ENCODE results near the gene UGCG. TPM values are rescaled to one million over a fixed set of nuclear protein-coding genes. Genes with fewer than 3 reads are reported as not detected.
"Not testable (repeated sequence)": the region's sequence is repeated elsewhere in the genome, so short reads cannot be mapped to it uniquely, and the experiment has no call there.

Gene UGCG
- total RNA-seq, 4 donors from 2014 or later, result 12.3 to 75.1 (median 34.5) TPM

GRCh38 chr9:111945216-111945615 lies 48.6 kb downstream of the UGCG start:
- H3K36me3 ChIP-seq, result no peaks in the 10 kb centered on the region
- no peak overlapping the region for H3K27ac ChIP-seq
- H3K9me3 ChIP-seq, result no peaks in the 10 kb centered on the region
- DNase-seq, result no peak
- H3K4me1 ChIP-seq, result no peaks in the 10 kb centered on the region
- no peaks in the 10 kb centered on the region for H3K27me3 ChIP-seq
- intact Hi-C loops (cut with DNase I; ENCODE audit: low total_unique reads), result no loop called here
- TF ChIP-seq, protein P1, sequence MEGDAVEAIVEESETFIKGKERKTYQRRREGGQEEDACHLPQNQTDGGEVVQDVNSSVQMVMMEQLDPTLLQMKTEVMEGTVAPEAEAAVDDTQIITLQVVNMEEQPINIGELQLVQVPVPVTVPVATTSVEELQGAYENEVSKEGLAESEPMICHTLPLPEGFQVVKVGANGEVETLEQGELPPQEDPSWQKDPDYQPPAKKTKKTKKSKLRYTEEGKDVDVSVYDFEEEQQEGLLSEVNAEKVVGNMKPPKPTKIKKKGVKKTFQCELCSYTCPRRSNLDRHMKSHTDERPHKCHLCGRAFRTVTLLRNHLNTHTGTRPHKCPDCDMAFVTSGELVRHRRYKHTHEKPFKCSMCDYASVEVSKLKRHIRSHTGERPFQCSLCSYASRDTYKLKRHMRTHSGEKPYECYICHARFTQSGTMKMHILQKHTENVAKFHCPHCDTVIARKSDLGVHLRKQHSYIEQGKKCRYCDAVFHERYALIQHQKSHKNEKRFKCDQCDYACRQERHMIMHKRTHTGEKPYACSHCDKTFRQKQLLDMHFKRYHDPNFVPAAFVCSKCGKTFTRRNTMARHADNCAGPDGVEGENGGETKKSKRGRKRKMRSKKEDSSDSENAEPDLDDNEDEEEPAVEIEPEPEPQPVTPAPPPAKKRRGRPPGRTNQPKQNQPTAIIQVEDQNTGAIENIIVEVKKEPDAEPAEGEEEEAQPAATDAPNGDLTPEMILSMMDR (IDR thresholded peaks at IDR 0.05), result no peak
- no peak for TF ChIP-seq POLR2A (IDR thresholded peaks at IDR 0.05)
- no peak overlapping the region for H3K4me3 ChIP-seq

GRCh38 chr9:111948109-111948508 lies 51.5 kb downstream of the UGCG start:
- H3K4me3 ChIP-seq; H3K27me3 ChIP-seq; H3K9me3 ChIP-seq; H3K4me1 ChIP-seq; DNase-seq; intact Hi-C loops (cut with DNase I; ENCODE audit: low total_unique reads); H3K36me3 ChIP-seq; H3K27ac ChIP-seq: not testable (repeated sequence)

GRCh38 chr9:111948951-111949350 lies 52.3 kb downstream of the UGCG start:
- Histone ChIP-seq H3K9me3 (no peaks in the 10 kb centered on the region), H3K4me1 (no peaks in the 10 kb centered on the region), H3K27ac (no peak overlapping the region), H3K27me3 (no peaks in the 10 kb centered on the region), H3K36me3 (no peaks in the 10 kb centered on the region), H3K4me3 (no peak overlapping the region)
- intact Hi-C loops (cut with DNase I; ENCODE audit: low total_unique reads), result no loop called here
- no peak for DNase-seq
- TF ChIP-seq POLR2A (IDR thresholded peaks at IDR 0.05), result no peak
- TF ChIP-seq, protein P1 (IDR thresholded peaks at IDR 0.05), result no peak

DNA sequence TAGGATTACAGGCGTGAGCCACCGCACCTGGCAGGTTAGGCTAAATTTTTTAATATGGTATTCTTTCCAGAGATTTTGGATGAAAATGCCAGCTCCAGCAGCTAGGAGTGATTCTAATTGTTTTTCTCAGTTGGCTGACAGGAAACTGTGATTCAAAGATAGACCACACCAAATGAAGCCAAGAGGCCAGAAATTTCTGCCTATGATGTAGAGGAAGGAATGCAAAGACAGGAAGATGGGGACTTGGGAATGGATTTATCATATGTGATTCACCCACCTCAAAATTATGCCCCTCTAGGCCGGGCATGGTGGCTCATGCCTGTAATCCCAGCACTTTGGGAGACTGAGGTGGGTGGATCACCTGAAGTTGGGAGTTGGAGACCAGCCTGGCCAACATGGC lies 53.3 kb downstream of the UGCG start:
- H3K4me3 ChIP-seq, result no peak overlapping the region
- DNase-seq, result no peak
- H3K27ac ChIP-seq, result no peak overlapping the region
- no peaks in the 10 kb centered on the region for H3K27me3 ChIP-seq
- no peaks in the 10 kb centered on the region for H3K4me1 ChIP-seq
- TF ChIP-seq POLR2A (IDR thresholded peaks at IDR 0.05), result no peak
- TF ChIP-seq, protein P1 (IDR thresholded peaks at IDR 0.05), result no peak
- intact Hi-C loops (cut with DNase I; ENCODE audit: low total_unique reads), result no loop called here
- no peaks in the 10 kb centered on the region for H3K36me3 ChIP-seq
- no peaks in the 10 kb centered on the region for H3K9me3 ChIP-seq

GRCh38 chr9:111952559-111952958 lies 55.9 kb downstream of the UGCG start:
- intact Hi-C loops (cut with DNase I; ENCODE audit: low total_unique reads), result no loop called here
- Histone ChIP-seq H3K36me3 (no peaks in the 10 kb centered on the region), H3K4me3 (no peak overlapping the region), H3K27ac (no peak overlapping the region), H3K4me1 (no peaks in the 10 kb centered on the region), H3K27me3 (no peaks in the 10 kb centered on the region), H3K9me3 (no peaks in the 10 kb centered on the region)
- TF ChIP-seq POLR2A (IDR thresholded peaks at IDR 0.05), result no peak
- no peak for DNase-seq

DNA sequence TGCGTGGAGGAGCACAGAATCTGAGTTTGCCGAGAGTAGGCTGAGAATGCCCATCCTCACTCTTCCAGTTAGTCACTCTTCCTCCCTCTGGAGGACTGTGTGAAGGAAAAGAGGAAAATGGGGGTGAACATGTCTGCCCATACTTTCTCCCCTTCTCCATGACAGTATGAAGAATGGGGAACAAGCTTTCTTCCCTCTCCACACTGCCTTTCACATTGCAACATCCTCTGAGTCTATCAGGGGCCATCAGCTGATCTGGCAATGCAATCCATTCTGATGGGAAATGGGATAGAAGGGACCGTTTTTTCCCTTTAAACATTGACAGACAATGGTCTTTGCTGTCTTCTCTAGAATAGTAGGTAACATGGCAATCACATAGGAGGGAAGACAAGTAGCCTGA lies 56.8 kb downstream of the UGCG start:
- intact Hi-C loops (cut with DNase I; ENCODE audit: low total_unique reads), result no loop called here
- Histone ChIP-seq H3K36me3 (no peaks in the 10 kb centered on the region), H3K4me1 (no peaks in the 10 kb centered on the region), H3K27ac (no peak overlapping the region), H3K27me3 (no peaks in the 10 kb centered on the region), H3K9me3 (no peaks in the 10 kb centered on the region), H3K4me3 (no peak overlapping the region)
- TF ChIP-seq POLR2A (IDR thresholded peaks at IDR 0.05), result no peak
- TF ChIP-seq, protein P1 (IDR thresholded peaks at IDR 0.05), result no peak
- no peak for DNase-seq
